ENCODE data around the gene CTSC.

Gene CTSC

GRCh38 chr11:88384004-88384668 is 46.6 kb upstream of the CTSC start (continued):
- TF ChIP-seq ZNF391 (tag by site-specific recombination; IDR thresholded peaks at IDR 0.05; ENCODE audit: borderline replicate concordance, low read depth) (no peak), KLF16 (tag by site-specific recombination; IDR thresholded peaks at IDR 0.05) (no peak), ZNF488 (tag by site-specific recombination; IDR thresholded peaks at IDR 0.05) (no peak), ZNF211 (tag by site-specific recombination; IDR thresholded peaks at IDR 0.05; ENCODE audit: low read depth) (no peak), ZNF146 (tag by site-specific recombination; IDR thresholded peaks at IDR 0.05) (no peak), HOXA7 (CRISPR knock-in tag; IDR thresholded peaks at IDR 0.05; ENCODE audit: borderline replicate concordance) (no peak), ZNF366 (tag by site-specific recombination; conservative IDR thresholded peaks at IDR 0.05) (peak; percentile 61), SCRT2 (tag by site-specific recombination; IDR thresholded peaks at IDR 0.05) (no peak), ZNF555 (tag by site-specific recombination; conservative IDR thresholded peaks at IDR 0.05) (no peak), ZNF433 (tag by site-specific recombination; IDR thresholded peaks at IDR 0.05; ENCODE audit: low read depth) (no peak), ZNF560 (tag by site-specific recombination; IDR thresholded peaks at IDR 0.05; ENCODE audit: borderline replicate concordance) (no peak), ZNF350 (tag by site-specific recombination; IDR thresholded peaks at IDR 0.05) (no peak), ZNF585B (tag by site-specific recombination; IDR thresholded peaks at IDR 0.05) (no peak), YY1 (tag by site-specific recombination; IDR thresholded peaks at IDR 0.05) (no peak), ZNF624 (tag by site-specific recombination; IDR thresholded peaks at IDR 0.05) (no peak), ZNF175 (tag by site-specific recombination; IDR thresholded peaks at IDR 0.05) (no peak), ZNF629 (tag by site-specific recombination; IDR thresholded peaks at IDR 0.05) (no peak), ZNF404 (tag by site-specific recombination; IDR thresholded peaks at IDR 0.05) (no peak), OSR2 (tag by site-specific recombination; IDR thresholded peaks at IDR 0.05) (peak; percentile 83), ZSCAN16 (tag by site-specific recombination; IDR thresholded peaks at IDR 0.05) (no peak), ZNF521 (tag by site-specific recombination; IDR thresholded peaks at IDR 0.05) (no peak)
- TF ChIP-seq, protein P1, sequence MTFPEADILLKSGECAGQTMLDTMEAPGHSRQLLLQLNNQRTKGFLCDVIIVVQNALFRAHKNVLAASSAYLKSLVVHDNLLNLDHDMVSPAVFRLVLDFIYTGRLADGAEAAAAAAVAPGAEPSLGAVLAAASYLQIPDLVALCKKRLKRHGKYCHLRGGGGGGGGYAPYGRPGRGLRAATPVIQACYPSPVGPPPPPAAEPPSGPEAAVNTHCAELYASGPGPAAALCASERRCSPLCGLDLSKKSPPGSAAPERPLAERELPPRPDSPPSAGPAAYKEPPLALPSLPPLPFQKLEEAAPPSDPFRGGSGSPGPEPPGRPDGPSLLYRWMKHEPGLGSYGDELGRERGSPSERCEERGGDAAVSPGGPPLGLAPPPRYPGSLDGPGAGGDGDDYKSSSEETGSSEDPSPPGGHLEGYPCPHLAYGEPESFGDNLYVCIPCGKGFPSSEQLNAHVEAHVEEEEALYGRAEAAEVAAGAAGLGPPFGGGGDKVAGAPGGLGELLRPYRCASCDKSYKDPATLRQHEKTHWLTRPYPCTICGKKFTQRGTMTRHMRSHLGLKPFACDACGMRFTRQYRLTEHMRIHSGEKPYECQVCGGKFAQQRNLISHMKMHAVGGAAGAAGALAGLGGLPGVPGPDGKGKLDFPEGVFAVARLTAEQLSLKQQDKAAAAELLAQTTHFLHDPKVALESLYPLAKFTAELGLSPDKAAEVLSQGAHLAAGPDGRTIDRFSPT (tag by site-specific recombination; IDR thresholded peaks at IDR 0.05): no peak
- TF ChIP-seq, protein P2, sequence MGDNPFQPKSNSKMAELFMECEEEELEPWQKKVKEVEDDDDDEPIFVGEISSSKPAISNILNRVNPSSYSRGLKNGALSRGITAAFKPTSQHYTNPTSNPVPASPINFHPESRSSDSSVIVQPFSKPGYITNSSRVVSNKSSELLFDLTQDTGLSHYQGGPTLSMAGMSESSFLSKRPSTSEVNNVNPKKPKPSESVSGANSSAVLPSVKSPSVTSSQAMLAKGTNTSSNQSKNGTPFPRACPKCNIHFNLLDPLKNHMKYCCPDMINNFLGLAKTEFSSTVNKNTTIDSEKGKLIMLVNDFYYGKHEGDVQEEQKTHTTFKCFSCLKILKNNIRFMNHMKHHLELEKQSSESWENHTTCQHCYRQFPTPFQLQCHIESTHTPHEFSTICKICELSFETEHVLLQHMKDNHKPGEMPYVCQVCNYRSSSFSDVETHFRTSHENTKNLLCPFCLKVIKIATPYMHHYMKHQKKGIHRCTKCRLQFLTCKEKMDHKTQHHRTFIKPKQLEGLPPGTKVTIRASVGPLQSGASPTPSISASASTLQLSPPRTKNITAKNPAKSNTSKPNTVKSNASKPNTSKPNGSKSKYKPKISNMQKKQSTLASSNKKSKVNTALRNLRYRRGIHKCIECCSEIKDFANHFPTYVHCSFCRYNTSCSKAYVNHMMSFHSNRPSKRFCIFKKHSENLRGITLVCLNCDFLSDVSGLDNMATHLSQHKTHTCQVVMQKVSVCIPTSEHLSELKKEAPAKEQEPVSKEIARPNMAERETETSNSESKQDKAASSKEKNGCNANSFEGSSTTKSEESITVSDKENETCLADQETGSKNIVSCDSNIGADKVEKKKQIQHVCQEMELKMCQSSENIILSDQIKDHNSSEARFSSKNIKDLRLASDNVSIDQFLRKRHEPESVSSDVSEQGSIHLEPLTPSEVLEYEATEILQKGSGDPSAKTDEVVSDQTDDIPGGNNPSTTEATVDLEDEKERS (tag by site-specific recombination; IDR thresholded peaks at IDR 0.05): no peak
- TF ChIP-seq, protein P3, sequence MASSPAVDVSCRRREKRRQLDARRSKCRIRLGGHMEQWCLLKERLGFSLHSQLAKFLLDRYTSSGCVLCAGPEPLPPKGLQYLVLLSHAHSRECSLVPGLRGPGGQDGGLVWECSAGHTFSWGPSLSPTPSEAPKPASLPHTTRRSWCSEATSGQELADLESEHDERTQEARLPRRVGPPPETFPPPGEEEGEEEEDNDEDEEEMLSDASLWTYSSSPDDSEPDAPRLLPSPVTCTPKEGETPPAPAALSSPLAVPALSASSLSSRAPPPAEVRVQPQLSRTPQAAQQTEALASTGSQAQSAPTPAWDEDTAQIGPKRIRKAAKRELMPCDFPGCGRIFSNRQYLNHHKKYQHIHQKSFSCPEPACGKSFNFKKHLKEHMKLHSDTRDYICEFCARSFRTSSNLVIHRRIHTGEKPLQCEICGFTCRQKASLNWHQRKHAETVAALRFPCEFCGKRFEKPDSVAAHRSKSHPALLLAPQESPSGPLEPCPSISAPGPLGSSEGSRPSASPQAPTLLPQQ (tag by site-specific recombination; IDR thresholded peaks at IDR 0.05): no peak
